ENCODE measurements around the gene BCL7B.
"Not testable (repeated sequence)": the region's sequence is repeated elsewhere in the genome, so short reads cannot be mapped to it uniquely, and the experiment has no call there.

Gene BCL7B

DNA sequence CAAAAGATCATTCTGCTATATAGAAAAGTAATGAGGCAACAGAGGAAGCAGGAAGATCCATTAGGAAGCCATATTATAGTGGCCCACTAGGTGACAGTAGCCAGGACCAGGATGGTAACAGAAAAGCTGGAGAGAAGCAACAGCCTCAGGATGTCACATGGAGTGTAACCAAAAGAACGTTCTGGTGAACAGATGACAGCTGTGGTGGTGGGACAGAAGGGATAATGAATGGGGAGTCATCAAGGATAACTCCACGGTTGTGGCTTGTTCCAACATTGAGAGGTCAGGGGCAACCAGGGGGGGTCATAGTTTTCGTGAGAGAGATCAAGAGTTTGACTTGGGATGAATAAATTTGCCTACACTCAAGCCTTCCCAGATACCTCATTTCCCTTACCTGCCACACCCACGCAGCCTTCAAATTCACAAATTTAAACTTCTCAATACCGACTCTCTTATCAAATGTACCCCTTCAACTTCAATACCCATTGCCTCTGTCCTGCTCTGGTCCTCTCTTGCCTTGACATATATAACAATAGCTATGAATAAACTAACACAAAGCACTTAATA, 11.6 kb upstream of the BCL7B start:
- TF ChIP-seq, protein P1, sequence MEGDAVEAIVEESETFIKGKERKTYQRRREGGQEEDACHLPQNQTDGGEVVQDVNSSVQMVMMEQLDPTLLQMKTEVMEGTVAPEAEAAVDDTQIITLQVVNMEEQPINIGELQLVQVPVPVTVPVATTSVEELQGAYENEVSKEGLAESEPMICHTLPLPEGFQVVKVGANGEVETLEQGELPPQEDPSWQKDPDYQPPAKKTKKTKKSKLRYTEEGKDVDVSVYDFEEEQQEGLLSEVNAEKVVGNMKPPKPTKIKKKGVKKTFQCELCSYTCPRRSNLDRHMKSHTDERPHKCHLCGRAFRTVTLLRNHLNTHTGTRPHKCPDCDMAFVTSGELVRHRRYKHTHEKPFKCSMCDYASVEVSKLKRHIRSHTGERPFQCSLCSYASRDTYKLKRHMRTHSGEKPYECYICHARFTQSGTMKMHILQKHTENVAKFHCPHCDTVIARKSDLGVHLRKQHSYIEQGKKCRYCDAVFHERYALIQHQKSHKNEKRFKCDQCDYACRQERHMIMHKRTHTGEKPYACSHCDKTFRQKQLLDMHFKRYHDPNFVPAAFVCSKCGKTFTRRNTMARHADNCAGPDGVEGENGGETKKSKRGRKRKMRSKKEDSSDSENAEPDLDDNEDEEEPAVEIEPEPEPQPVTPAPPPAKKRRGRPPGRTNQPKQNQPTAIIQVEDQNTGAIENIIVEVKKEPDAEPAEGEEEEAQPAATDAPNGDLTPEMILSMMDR (conservative IDR thresholded peaks at IDR 0.05), result no peak
- no peak for TF ChIP-seq ZFX (IDR thresholded peaks at IDR 0.05)
- H3K27ac ChIP-seq, result no peak overlapping the region

DNA sequence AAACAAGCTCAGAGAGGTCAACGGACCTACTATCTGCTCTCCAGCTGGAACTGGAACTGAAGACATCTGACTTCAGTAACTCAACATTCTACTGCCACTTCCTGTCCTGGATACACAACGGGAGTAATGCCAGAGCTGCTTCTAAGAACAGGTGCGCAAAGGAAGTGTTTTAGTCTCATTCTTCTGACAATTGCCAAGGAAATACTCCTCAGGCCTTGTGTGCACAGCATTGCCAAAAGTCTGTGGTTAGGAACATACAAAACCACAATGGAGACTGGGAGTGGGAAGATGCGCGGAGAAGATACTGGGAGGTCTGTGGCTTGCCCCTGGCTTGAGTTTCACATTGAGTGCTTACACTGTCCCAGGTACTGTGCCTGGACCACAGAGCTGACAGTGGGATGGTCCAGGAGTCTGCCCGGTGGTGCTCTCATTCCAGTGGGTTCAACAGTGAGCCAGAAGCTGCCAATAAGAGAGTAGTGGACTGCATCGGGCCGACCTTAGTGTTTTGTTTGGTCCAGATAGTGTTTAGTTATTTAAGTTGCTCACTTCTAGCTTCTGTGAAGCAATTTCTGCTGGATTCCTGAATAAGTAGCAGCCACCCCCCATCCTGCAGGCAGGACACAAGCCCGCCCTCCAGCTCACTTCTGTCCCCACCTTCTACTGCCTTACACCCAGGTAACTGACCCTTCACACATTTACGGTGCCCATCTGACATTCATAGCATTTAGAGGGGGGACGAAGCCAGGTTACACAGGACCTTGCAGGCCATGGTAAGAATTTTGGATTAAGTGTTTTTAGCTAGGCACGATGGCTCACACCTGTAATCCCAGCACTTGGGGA, 10.6 kb upstream of the BCL7B start:
- no peak for TF ChIP-seq ZFX (IDR thresholded peaks at IDR 0.05)
- TF ChIP-seq, protein P1 (conservative IDR thresholded peaks at IDR 0.05), result no peak
- peak overlapping the region; percentile 14 for H3K27ac ChIP-seq

DNA sequence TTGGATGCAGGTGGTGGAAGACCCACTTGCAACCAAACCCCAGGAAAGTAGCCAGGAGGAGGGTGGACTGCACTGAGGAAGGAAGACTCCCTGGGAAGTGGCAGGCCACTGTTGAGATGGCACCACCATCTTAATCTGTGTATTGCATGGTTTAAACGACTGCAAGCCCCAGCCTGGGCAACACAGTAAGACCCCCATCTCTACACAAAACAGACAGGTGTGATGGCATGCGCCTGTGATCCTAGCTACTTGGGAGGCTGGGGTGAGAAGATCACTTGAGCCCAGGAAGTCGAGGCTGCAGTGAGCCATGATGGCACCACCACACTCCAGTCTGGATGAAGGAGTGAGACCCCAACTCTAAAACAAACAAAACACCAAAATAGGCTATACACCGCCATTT, 9.7 kb upstream of the BCL7B start:
- TF ChIP-seq ZFX (IDR thresholded peaks at IDR 0.05), result no peak
- TF ChIP-seq, protein P1 (conservative IDR thresholded peaks at IDR 0.05), result no peak
- H3K27ac ChIP-seq, result no peak overlapping the region

- not testable (repeated sequence) for H3K27ac ChIP-seq
Observed at GRCh38 chr7:73566431-73566830, 8.9 kb upstream of the BCL7B start.

- H3K27ac ChIP-seq, result no peak overlapping the region
- TF ChIP-seq ZFX (IDR thresholded peaks at IDR 0.05), result no peak
- TF ChIP-seq, protein P1 (conservative IDR thresholded peaks at IDR 0.05), result no peak
Observed at GRCh38 chr7:73565675-73566340, 8.3 kb upstream of the BCL7B start.

- no peak overlapping the region for H3K27ac ChIP-seq
- TF ChIP-seq ZFX (IDR thresholded peaks at IDR 0.05), result no peak
- TF ChIP-seq, protein P1 (conservative IDR thresholded peaks at IDR 0.05), result no peak
Observed at GRCh38 chr7:73560109-73560835, 2.8 kb upstream of the BCL7B start.

DNA sequence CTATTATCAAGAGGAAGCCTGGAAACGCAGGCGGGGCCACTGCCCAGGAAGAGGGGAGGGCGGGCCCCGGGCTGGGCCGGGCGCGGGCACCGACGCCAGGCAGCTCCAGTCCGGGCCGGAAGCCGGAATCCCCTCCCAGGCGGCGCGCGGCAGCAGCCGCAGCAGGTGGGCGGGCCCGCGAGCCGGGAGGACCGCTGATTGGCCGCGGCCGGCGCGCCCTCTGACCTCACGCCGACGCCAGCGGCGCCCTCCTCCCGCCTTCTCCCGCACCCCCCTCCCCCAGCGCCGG, 438 bp downstream of the BCL7B start:
- peak overlapping the region; percentile 94 for H3K27ac ChIP-seq
- TF ChIP-seq ZFX (IDR thresholded peaks at IDR 0.05), result no peak
- TF ChIP-seq, protein P1 (conservative IDR thresholded peaks at IDR 0.05), result no peak
